Neuronal stem cell (in vitro differentiated cells): ENCODE measurements around the gene KAZN.
A peak's percentile ranks its signal among the peaks of the same experiment; 100 is the strongest.

Experiments
- DNase-seq: peaks from one replicate; pipeline ENCODE4 v3.0.0-alpha.2; 2013; ENCODE audit warnings: low spot score
- H2AFZ ChIP-seq: one replicate; pipeline ENCODE4 v1.6.1; 2013; ENCODE audit warnings: mild to moderate bottlenecking, low read length, inconsistent platforms
- H2AK5ac ChIP-seq: 2 replicates; pipeline ENCODE4 v1.6.1; 2013; ENCODE audit warnings: low read depth, mild to moderate bottlenecking, inconsistent platforms, low read length, moderate library complexity, mixed read lengths
- H2BK120ac ChIP-seq: 2 replicates; pipeline ENCODE4 v1.6.1; 2013; ENCODE audit warnings: low read depth, mild to moderate bottlenecking, inconsistent platforms, low read length, moderate library complexity, mixed read lengths
- H2BK12ac ChIP-seq: one replicate; pipeline ENCODE4 v1.6.1; 2013; ENCODE audit warnings: low read length, inconsistent platforms
- H2BK15ac ChIP-seq: 2 replicates; pipeline ENCODE4 v1.6.1; 2013; ENCODE audit warnings: mild to moderate bottlenecking, low read length, inconsistent platforms, mixed read lengths
- H2BK5ac ChIP-seq: one replicate; pipeline ENCODE4 v1.6.1; 2013; ENCODE audit warnings: inconsistent platforms, mild to moderate bottlenecking, low read length, moderate library complexity
- H3K14ac ChIP-seq: one replicate; pipeline ENCODE4 v1.6.1; 2013; ENCODE audit warnings: low read length, inconsistent platforms
- H3K18ac ChIP-seq: 2 replicates; pipeline ENCODE4 v1.6.1; 2013; ENCODE audit warnings: low read length, inconsistent platforms
- H3K23ac ChIP-seq: 2 replicates; pipeline ENCODE4 v1.6.1; 2013; ENCODE audit warnings: low read depth, mild to moderate bottlenecking, mixed read lengths, low read length, inconsistent platforms; ENCODE audit not compliant: poor library complexity
- H3K27ac ChIP-seq: replicated peaks from 3 replicates; pipeline ENCODE4 v1.5.1; 2013; ENCODE audit warnings: low read length, inconsistent platforms
- H3K27me3 ChIP-seq, 3 experiments: 2 replicates each; pipeline ENCODE4 v1.6.1; 2013; ENCODE audit warnings: low read length in 3 of 3, mild to moderate bottlenecking in 2 of 3, inconsistent platforms in 1 of 3, low read depth in 1 of 3, mixed read lengths in 1 of 3, moderate library complexity in 1 of 3; ENCODE audit not compliant: control insufficient read depth in 3 of 3, insufficient read depth in 3 of 3
- H3K36me3 ChIP-seq, 2 donors: replicated peaks in 1 of 2; 2 replicates each; pipeline ENCODE4 v1.6.1; 2013; ENCODE audit warnings: low read length in 2 of 2; ENCODE audit not compliant: control insufficient read depth in 2 of 2, insufficient read depth in 2 of 2
- H3K4ac ChIP-seq: 2 replicates; pipeline ENCODE4 v1.6.1; 2013; ENCODE audit warnings: inconsistent platforms, mild to moderate bottlenecking, low read length, moderate library complexity
- H3K4me1 ChIP-seq, 2 donors: 1 replicate in 1 of 2; 2 replicates in 1 of 2; pipeline ENCODE4 v1.6.1; 2013; ENCODE audit warnings: low read length in 2 of 2, low read depth in 1 of 2; ENCODE audit not compliant: control insufficient read depth in 2 of 2, insufficient read depth in 1 of 2
- H3K4me2 ChIP-seq: one replicate; pipeline ENCODE4 v1.6.1; 2013; ENCODE audit warnings: mild to moderate bottlenecking, low read length, inconsistent platforms; ENCODE audit not compliant: insufficient read depth, poor library complexity, severe bottlenecking
- H3K4me3 ChIP-seq, 2 donors: 2 replicates each; pipeline ENCODE4 v1.5.1; 2013; ENCODE audit warnings: low read length in 2 of 2, mild to moderate bottlenecking in 2 of 2, inconsistent platforms in 1 of 2, moderate library complexity in 1 of 2
- H3K79me1 ChIP-seq: one replicate; pipeline ENCODE4 v1.6.1; 2013; ENCODE audit warnings: low read depth, mild to moderate bottlenecking, inconsistent platforms, low read length, moderate library complexity
- H3K9ac ChIP-seq: one replicate; pipeline ENCODE4 v1.6.1; 2013; ENCODE audit warnings: mild to moderate bottlenecking, low read depth, low read length, inconsistent platforms; ENCODE audit not compliant: poor library complexity
- H3K9me3 ChIP-seq, 2 donors: replicated peaks in 1 of 2; 2 replicates each; pipeline versions ENCODE3 to v1.6.1; 2013; ENCODE audit warnings: low read length in 2 of 2, mild to moderate bottlenecking in 2 of 2, inconsistent platforms in 1 of 2, low read depth in 1 of 2, mixed read lengths in 1 of 2, moderate library complexity in 1 of 2; ENCODE audit not compliant: control insufficient read depth in 2 of 2, insufficient read depth in 1 of 2
- H4K8ac ChIP-seq: one replicate; pipeline ENCODE4 v1.6.1; 2013; ENCODE audit warnings: low read depth, mild to moderate bottlenecking, inconsistent platforms, low read length, moderate library complexity
- H4K91ac ChIP-seq: one replicate; pipeline ENCODE4 v1.6.1; 2013; ENCODE audit warnings: low read length, low read depth, mild to moderate bottlenecking, inconsistent platforms; ENCODE audit not compliant: poor library complexity
- WGBS, 2 donors: extraction: QIAGEN DNeasy Blood & Tissue Kit; methylation state at CpG; one replicate each; pipeline ENCODE4 v1.1.7; 2013; ENCODE audit warnings: missing lambda C conversion rate in 2 of 2, mixed read lengths in 1 of 2; ENCODE audit not compliant: insufficient read length in 2 of 2, insufficient replicate concordance in 1 of 2; ENCODE audit errors: extremely low coverage in 2 of 2; 5-methylcytosine and 5-hydroxymethylcytosine counted together

KAZN gene

GRCh38 chr1:14552246-14552965 is 46.1 kb upstream of the KAZN start:
- no peaks in the 10 kb centered on the region for H3K79me1 ChIP-seq
- H4K8ac ChIP-seq, result no peak overlapping the region
- H3K9me3 ChIP-seq, result no peaks in the 10 kb centered on the region
- DNase-seq, result no peak
- no peaks in the 10 kb centered on the region for H3K27me3 ChIP-seq
- no peak overlapping the region for H3K27ac ChIP-seq
- peak overlapping the region; percentile 72 for H3K18ac ChIP-seq
- WGBS, 2 donors, result no CpG with 5 or more reads among the region's 11 CpGs
- H2BK12ac ChIP-seq, result no peak overlapping the region
- no peak overlapping the region for H3K4me3 ChIP-seq
- H3K9ac ChIP-seq, result no peak overlapping the region
- H2AK5ac ChIP-seq, result no peak overlapping the region
- H2BK15ac ChIP-seq, result no peak overlapping the region
- no peak overlapping the region for H3K23ac ChIP-seq
- no peak overlapping the region for H2BK120ac ChIP-seq
- H3K4me1 ChIP-seq, result peaks cover 1 to 3% of the 10 kb centered on the region in 2 donors
- no peak overlapping the region for H3K4ac ChIP-seq
- H2BK5ac ChIP-seq, result no peak overlapping the region
- H4K91ac ChIP-seq, result no peak overlapping the region
- H3K36me3 ChIP-seq, result no peaks in the 10 kb centered on the region
- H3K14ac ChIP-seq, result no peak overlapping the region
- peak overlapping the region; percentile 43 for H2AFZ ChIP-seq
- H3K4me2 ChIP-seq, result no peak overlapping the region

- H2BK12ac ChIP-seq, result no peak overlapping the region
- no peak overlapping the region for H4K91ac ChIP-seq
- no peaks in the 10 kb centered on the region for H3K9me3 ChIP-seq
- H3K27ac ChIP-seq, result no peak overlapping the region
- H3K36me3 ChIP-seq, result no peaks in the 10 kb centered on the region
- H3K18ac ChIP-seq, result peak overlapping the region; percentile 52
- no peak overlapping the region for H2BK5ac ChIP-seq
- no peak overlapping the region for H2BK15ac ChIP-seq
- no peak overlapping the region for H3K23ac ChIP-seq
- no peak overlapping the region for H3K4me2 ChIP-seq
- no peak overlapping the region for H2BK120ac ChIP-seq
- no peaks in the 10 kb centered on the region for H3K79me1 ChIP-seq
- no peak overlapping the region for H3K9ac ChIP-seq
- H2AFZ ChIP-seq, result peak overlapping the region; percentile 11
- H3K4me1 ChIP-seq, result peaks cover 1 to 3% of the 10 kb centered on the region in 2 donors
- no CpG with 5 or more reads among the region's 7 CpGs for WGBS, 2 donors
- DNase-seq, result no peak
- no peak overlapping the region for H3K14ac ChIP-seq
- no peaks in the 10 kb centered on the region for H3K27me3 ChIP-seq
- no peak overlapping the region for H3K4me3 ChIP-seq
- H2AK5ac ChIP-seq, result no peak overlapping the region
- H3K4ac ChIP-seq, result no peak overlapping the region
- H4K8ac ChIP-seq, result no peak overlapping the region
These were observed 44.8 kb upstream of the KAZN start for GRCh38 chr1:14553711-14554110.

GRCh38 chr1:14555091-14555490 is 43.4 kb upstream of the KAZN start:
- H3K36me3 ChIP-seq, result no peaks in the 10 kb centered on the region
- H3K4me2 ChIP-seq, result no peak overlapping the region

GRCh38 chr1:14561014-14561693 is 37.3 kb upstream of the KAZN start:
- DNase-seq, result no peak
- no CpG with 5 or more reads among the region's 8 CpGs for WGBS, 2 donors

More at GRCh38 chr1:14555091-14555490, 43.4 kb upstream of the KAZN start:
- H2BK12ac ChIP-seq, result no peak overlapping the region
- no peak overlapping the region for H3K4me3 ChIP-seq
- H3K18ac ChIP-seq, result no peak overlapping the region
- H2BK120ac ChIP-seq, result no peak overlapping the region
- H3K4me1 ChIP-seq, result peaks cover 0 to 8% of the 10 kb centered on the region in 2 donors
- no peaks in the 10 kb centered on the region for H3K27me3 ChIP-seq
- no peak overlapping the region for H3K23ac ChIP-seq
- no peak overlapping the region for H4K91ac ChIP-seq
- WGBS, 2 donors, result no CpG with 5 or more reads among the region's 2 CpGs
- no peak overlapping the region for H3K4ac ChIP-seq
- H2AFZ ChIP-seq, result peak overlapping the region; percentile 6
- H2AK5ac ChIP-seq, result no peak overlapping the region
- no peak overlapping the region for H2BK5ac ChIP-seq
- no peak overlapping the region for H3K14ac ChIP-seq
- H3K79me1 ChIP-seq, result no peaks in the 10 kb centered on the region
- H3K9ac ChIP-seq, result no peak overlapping the region
- no peak for DNase-seq
- no peak overlapping the region for H2BK15ac ChIP-seq
- H3K27ac ChIP-seq, result no peak overlapping the region
- H3K9me3 ChIP-seq, result no peaks in the 10 kb centered on the region
- no peak overlapping the region for H4K8ac ChIP-seq

More at GRCh38 chr1:14561014-14561693, 37.3 kb upstream of the KAZN start:
- H2BK120ac ChIP-seq, result no peak overlapping the region
- no peaks in the 10 kb centered on the region for H3K79me1 ChIP-seq
- H3K27ac ChIP-seq, result no peak overlapping the region
- peaks cover 0 to 5% of the 10 kb centered on the region in 2 donors for H3K4me1 ChIP-seq
- no peak overlapping the region for H2BK12ac ChIP-seq
- no peak overlapping the region for H2BK5ac ChIP-seq
- H2AFZ ChIP-seq, result no peak overlapping the region
- H3K23ac ChIP-seq, result no peak overlapping the region
- H3K14ac ChIP-seq, result no peak overlapping the region
- no peak overlapping the region for H3K4ac ChIP-seq
- H3K4me3 ChIP-seq, result no peak overlapping the region
- H3K4me2 ChIP-seq, result no peak overlapping the region
- H3K18ac ChIP-seq, result no peak overlapping the region
- H3K9me3 ChIP-seq, result peaks cover 0 to 6% of the 10 kb centered on the region in 2 donors
- no peak overlapping the region for H4K8ac ChIP-seq
- no peaks in the 10 kb centered on the region for H3K36me3 ChIP-seq
- H3K9ac ChIP-seq, result no peak overlapping the region
- H4K91ac ChIP-seq, result no peak overlapping the region
- H2BK15ac ChIP-seq, result no peak overlapping the region
- H3K27me3 ChIP-seq, result no peaks in the 10 kb centered on the region
- H2AK5ac ChIP-seq, result no peak overlapping the region
